ENCODE data around the gene RNF4. TPM values are rescaled to one million over a fixed set of nuclear protein-coding genes. Genes with fewer than 3 reads are reported as not detected.
"Not testable (repeated sequence)": the region's sequence is repeated elsewhere in the genome, so short reads cannot be mapped to it uniquely, and the experiment has no call there.

RNF4 gene
- total RNA-seq, 1 donor from 2014 or later: 93.7 TPM

DNA sequence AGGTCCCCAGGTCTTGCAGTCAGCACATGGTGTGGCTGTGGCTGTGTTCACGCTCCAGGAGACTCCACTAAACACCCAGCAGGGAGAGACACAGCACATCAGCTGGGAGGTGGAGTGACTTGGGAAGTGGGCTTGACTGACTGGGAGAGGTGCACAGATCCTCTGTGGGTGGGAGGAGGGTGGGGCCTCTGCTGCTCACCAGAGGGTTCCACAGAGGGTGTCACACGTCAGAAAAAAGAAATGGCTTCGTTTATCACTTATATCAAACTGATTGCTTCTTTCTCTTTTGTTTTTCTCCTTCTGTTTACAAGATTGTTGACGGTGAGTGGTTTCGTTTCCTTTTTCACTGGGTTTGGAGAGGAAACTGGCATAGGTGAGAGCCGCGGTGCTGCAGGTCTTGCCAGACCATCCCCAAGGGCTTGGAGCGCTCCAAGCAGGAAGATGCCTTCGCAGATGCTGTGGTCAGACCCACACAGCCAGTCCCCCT is 42.8 kb downstream of the RNF4 start:
- H3K9me3 Mint-ChIP-seq: no peaks in the 10 kb centered on the region
- H3K4me1 Mint-ChIP-seq (ENCODE audit: low read depth): peaks cover 19% of the 10 kb centered on the region
- no peak overlapping the region for H3K4me3 Mint-ChIP-seq
- intact Hi-C loops (cut with micrococcal nuclease): no loop called here
- peak overlapping the region; percentile 10 for H3K27ac Mint-ChIP-seq
- DNase-seq (ENCODE audit: low spot score): no peak
- peaks cover 61% of the 10 kb centered on the region for H3K36me3 Mint-ChIP-seq (ENCODE audit: low read depth)
- H3K27me3 Mint-ChIP-seq (ENCODE audit: insufficient read depth): no peaks in the 10 kb centered on the region

DNA sequence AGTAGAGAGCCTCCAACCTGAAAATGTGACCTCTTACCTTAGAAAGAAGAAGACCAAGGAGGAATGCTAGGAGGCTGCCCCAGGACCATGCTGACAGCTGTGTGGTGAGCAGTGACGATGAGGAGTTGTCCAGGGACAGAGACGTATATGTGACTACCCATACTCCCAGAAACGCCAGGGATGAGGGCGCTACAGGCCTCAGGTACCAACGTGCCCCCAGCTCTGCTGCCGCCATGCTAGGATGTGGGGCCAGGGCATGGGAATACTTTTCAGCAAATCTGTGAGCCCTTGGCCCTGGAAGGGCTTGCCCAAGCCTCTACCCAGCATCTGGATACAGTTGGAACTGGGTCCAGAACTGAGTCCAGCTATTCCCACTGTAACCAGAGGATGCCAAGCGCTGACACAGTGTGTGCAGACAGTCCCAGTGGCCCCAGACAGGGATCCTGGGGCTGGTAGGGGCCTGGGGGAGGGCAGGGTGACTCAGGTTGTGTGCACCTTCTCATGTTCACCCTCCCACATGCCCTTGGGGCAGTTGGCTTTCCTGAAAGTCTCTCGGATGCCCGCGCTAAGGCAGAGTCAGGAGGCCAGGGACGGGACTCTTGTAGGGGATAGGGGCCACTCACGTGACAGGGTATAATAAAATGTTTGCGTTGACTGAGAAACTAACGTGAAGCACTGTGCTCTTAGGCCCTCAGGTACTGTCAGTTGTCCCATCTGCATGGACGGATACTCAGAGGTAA is 43.7 kb downstream of the RNF4 start:
- Mint-ChIP-seq H3K27ac (no peak overlapping the region), H3K9me3 (no peaks in the 10 kb centered on the region), H3K4me1 (ENCODE audit: low read depth) (peaks cover 11% of the 10 kb centered on the region), H3K36me3 (ENCODE audit: low read depth) (peaks cover 54% of the 10 kb centered on the region), H3K27me3 (ENCODE audit: insufficient read depth) (no peaks in the 10 kb centered on the region), H3K4me3 (no peak overlapping the region)
- intact Hi-C loops (cut with micrococcal nuclease): no loop called here
- no peak for DNase-seq (ENCODE audit: low spot score)

DNA sequence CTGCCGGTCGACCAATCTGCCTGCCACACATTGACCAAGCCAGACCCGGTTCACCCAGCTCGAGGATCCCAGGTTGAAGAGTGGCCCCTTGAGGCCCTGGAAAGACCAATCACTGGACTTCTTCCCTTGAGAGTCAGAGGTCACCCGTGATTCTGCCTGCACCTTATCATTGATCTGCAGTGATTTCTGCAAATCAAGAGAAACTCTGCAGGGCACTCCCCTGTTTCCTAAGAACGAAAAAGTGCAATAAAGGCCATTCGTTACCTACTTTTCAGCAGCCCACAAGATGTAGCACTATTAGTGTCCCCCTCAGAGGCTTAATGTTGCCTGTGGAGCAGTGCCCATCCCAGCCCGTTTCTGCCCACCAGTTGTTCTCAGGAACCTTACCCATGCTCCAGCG is 45.3 kb downstream of the RNF4 start:
- H3K4me3 Mint-ChIP-seq; H3K27ac Mint-ChIP-seq; H3K9me3 Mint-ChIP-seq; DNase-seq (ENCODE audit: low spot score); intact Hi-C loops (cut with micrococcal nuclease); H3K4me1 Mint-ChIP-seq (ENCODE audit: low read depth); H3K27me3 Mint-ChIP-seq (ENCODE audit: insufficient read depth): not testable (repeated sequence)
- H3K36me3 Mint-ChIP-seq (ENCODE audit: low read depth): peaks cover 47% of the 10 kb centered on the region

DNA sequence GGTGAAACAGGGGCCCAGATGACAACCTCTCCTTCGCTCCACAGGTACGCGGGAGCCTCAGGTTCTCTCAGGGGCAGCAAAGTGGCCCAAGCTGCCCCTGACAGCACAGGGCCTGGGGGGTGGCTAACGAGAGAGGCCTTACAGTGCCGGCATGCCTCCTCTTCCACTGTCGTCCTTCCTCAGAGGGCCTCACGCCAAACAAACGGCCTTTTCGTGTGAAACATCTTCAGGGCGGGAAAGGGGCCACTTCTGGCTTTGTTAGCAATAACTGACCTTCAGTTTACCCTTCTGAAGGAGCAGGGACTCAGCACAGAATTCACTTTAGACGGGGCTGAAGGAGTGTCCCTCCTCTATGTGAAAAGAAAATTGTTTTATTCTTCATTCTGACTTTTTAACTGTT is 46.0 kb downstream of the RNF4 start:
- H3K27me3 Mint-ChIP-seq (ENCODE audit: insufficient read depth); intact Hi-C loops (cut with micrococcal nuclease); H3K9me3 Mint-ChIP-seq; H3K27ac Mint-ChIP-seq; H3K4me3 Mint-ChIP-seq; DNase-seq (ENCODE audit: low spot score); H3K4me1 Mint-ChIP-seq (ENCODE audit: low read depth): not testable (repeated sequence)
- H3K36me3 Mint-ChIP-seq (ENCODE audit: low read depth): peaks cover 45% of the 10 kb centered on the region

DNA sequence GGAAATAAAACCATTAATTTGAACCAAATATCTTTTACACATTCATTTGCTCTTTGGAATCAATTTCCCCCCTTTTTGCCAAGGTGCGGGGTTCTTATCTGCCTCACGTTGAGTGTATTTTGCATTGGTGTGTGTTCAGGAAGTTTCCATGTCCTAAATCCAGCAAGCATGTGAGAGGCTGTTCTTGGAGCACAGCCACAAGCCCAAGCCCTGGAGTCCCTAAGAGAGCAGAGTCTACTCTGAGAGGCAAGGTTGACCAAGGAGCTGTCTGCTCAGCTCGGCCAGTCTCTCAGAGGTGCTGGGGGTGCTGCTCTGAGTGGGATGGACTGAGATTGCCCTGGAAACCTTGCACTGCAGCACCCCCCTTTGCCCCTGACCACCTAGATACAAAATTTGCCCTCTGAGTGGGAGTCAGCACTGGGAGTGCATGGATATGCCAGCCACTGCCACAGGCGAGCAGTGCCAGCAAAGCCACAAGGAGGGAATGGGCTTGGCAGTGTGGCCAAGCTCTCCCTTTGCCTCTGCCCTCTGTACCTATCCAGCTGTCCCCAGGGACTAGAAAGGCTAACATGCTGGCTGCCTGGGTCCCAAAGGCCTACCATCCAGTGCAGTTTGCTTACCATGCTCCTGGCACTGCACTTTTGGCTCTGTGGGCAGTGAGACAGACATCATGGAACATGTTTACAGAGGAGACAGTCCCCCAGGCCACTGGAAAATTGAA is 47.1 kb downstream of the RNF4 start:
- Mint-ChIP-seq H3K4me1 (ENCODE audit: low read depth) (no peaks in the 10 kb centered on the region), H3K36me3 (ENCODE audit: low read depth) (peaks cover 40% of the 10 kb centered on the region), H3K27me3 (ENCODE audit: insufficient read depth) (no peaks in the 10 kb centered on the region), H3K9me3 (no peaks in the 10 kb centered on the region), H3K4me3 (no peak overlapping the region), H3K27ac (no peak overlapping the region)
- intact Hi-C loops (cut with micrococcal nuclease): no loop called here
- no peak for DNase-seq (ENCODE audit: low spot score)

DNA sequence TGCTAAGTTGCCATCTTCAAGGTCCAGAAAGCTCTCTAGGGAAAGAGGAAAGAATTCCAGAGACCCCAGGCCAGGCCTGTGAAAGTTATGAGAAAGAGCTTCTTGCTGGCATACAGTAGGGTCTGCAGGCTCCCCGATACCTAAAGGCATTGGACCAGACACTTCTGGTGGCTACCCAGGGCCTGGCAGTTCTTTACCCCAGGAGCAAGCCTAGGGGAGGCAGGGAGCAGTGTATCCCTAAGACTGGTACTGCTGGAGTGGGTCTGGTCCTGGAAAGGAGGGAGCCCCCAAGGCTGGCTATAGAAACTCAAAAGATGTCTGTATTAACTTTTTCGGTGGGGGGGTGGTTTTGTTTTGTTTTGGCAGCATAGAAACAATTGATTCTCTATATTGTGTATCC is 47.7 kb downstream of the RNF4 start:
- no peak overlapping the region for H3K4me3 Mint-ChIP-seq
- DNase-seq (ENCODE audit: low spot score): no peak
- H3K27ac Mint-ChIP-seq: no peak overlapping the region
- H3K27me3 Mint-ChIP-seq (ENCODE audit: insufficient read depth): no peaks in the 10 kb centered on the region
- intact Hi-C loops (cut with micrococcal nuclease): no loop called here
- no peaks in the 10 kb centered on the region for H3K9me3 Mint-ChIP-seq
- peaks cover 40% of the 10 kb centered on the region for H3K36me3 Mint-ChIP-seq (ENCODE audit: low read depth)
- no peaks in the 10 kb centered on the region for H3K4me1 Mint-ChIP-seq (ENCODE audit: low read depth)

DNA sequence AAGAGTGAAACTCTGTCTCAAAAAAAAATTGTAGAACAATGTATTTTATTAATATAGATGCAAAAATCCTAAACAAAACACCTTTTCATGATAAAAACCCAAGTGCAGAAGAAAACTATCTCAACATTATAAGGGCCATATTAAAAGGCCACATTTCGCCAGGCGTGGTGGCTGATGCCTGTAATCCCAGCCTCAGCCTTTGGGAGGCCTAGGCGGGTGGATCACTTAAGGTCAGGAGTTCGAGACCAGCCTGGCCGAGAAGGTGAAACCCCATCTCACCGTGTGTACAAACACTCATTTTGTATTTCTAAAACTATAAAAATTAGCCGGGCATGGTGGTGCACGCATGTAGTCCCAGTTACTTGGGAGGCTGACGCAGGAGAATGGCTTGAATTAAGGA is 57.7 kb downstream of the RNF4 start:
- intact Hi-C loops (cut with micrococcal nuclease): no loop called here
- H3K4me1 Mint-ChIP-seq (ENCODE audit: low read depth): no peaks in the 10 kb centered on the region
- H3K27ac Mint-ChIP-seq: no peak overlapping the region
- H3K4me3 Mint-ChIP-seq: no peak overlapping the region
- no peak for DNase-seq (ENCODE audit: low spot score)
- H3K36me3 Mint-ChIP-seq (ENCODE audit: low read depth): no peaks in the 10 kb centered on the region
- no peaks in the 10 kb centered on the region for H3K9me3 Mint-ChIP-seq
- H3K27me3 Mint-ChIP-seq (ENCODE audit: insufficient read depth): peaks cover 5% of the 10 kb centered on the region

DNA sequence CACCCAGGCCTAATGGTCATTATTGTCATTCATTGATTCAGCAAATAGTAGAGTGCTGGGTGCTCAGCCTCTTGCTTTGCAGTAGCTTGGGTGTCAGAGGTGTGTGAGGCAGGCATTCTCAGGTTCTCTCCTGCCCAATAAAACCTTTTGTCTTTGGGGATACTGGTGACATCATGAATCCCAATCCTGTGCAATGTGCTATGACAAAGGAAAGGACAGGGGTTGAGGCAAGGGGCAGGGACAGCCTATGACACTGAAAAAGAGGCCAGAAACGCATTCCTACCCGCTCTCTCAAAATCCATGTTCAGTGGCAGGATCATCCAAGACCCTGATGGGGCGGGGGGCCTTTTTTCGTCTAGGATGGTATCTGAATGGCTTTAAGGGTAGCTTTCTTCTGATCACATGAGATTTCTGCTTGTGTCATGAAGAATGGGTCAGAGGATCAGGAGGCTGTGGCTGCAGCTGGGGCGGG is 66.0 kb downstream of the RNF4 start:
- H3K27ac Mint-ChIP-seq: peak overlapping the region; percentile 97
- H3K4me3 Mint-ChIP-seq: peak overlapping the region; percentile 89
- peaks cover 11% of the 10 kb centered on the region for H3K4me1 Mint-ChIP-seq (ENCODE audit: low read depth)
- DNase-seq (ENCODE audit: low spot score): no peak
- peaks cover 6% of the 10 kb centered on the region for H3K36me3 Mint-ChIP-seq (ENCODE audit: low read depth)
- H3K9me3 Mint-ChIP-seq: no peaks in the 10 kb centered on the region
- intact Hi-C loops (cut with micrococcal nuclease): loop anchor here (1.0 to 5.0 kb wide), 5 partner anchors 36 to 1188 kb away; partner anchors contain the start of genes NELFA and UVSSA
- H3K27me3 Mint-ChIP-seq (ENCODE audit: insufficient read depth): peaks cover 7% of the 10 kb centered on the region

DNA sequence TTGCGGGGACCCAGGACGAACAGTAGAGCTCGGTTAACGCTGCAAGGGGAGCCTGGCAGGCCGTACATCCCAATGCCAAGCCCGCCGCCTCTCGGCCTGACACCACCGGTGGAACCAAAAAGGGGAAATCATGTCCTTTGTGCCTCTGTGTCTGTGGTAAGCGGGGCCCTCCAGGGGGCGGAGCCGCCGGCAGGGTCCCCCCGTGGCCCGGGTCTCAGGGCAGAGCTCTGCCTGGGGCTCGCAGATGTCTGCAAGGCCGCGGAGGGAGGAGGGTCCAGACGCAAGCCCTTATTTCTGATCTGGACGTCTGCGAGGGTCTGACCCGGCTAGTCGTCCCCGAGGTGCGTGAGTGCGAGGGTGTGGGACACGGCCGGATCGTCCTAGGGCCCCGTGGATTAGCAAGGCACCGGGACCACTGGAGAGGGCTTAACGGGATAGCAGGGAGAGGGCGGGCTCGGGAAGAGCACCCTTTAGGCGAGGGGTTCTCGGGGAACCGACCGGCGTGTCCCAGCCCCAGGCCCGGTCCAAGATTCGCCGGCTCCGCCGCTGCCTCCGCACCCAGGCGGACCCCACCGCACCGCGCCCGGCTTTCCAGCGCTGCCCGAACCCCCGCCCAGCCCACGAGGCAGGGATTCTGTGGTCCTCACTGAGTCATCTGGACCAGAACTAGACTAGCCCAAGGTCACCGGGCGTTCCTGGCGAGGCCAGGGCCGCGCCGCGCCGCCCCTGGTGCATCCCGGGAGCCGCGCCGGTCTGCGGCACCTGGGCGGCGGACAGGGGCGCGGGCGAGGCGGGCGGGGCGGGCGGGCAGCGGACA is 66.7 kb downstream of the RNF4 start:
- H3K4me1 Mint-ChIP-seq (ENCODE audit: low read depth): peaks cover 11% of the 10 kb centered on the region
- peak; percentile 52 for DNase-seq (ENCODE audit: low spot score)
- H3K36me3 Mint-ChIP-seq (ENCODE audit: low read depth): peaks cover 6% of the 10 kb centered on the region
- peak overlapping the region; percentile 89 for H3K4me3 Mint-ChIP-seq
- intact Hi-C loops (cut with micrococcal nuclease): loop anchor here (1.0 to 5.0 kb wide), 17 partner anchors 36 to 1188 kb away; partner anchors contain the start of genes ADD1, CFAP99, GRK4 and HAUS3
- H3K27me3 Mint-ChIP-seq (ENCODE audit: insufficient read depth): peaks cover 6% of the 10 kb centered on the region
- H3K9me3 Mint-ChIP-seq: no peaks in the 10 kb centered on the region
- peak overlapping the region; percentile 97 for H3K27ac Mint-ChIP-seq

DNA sequence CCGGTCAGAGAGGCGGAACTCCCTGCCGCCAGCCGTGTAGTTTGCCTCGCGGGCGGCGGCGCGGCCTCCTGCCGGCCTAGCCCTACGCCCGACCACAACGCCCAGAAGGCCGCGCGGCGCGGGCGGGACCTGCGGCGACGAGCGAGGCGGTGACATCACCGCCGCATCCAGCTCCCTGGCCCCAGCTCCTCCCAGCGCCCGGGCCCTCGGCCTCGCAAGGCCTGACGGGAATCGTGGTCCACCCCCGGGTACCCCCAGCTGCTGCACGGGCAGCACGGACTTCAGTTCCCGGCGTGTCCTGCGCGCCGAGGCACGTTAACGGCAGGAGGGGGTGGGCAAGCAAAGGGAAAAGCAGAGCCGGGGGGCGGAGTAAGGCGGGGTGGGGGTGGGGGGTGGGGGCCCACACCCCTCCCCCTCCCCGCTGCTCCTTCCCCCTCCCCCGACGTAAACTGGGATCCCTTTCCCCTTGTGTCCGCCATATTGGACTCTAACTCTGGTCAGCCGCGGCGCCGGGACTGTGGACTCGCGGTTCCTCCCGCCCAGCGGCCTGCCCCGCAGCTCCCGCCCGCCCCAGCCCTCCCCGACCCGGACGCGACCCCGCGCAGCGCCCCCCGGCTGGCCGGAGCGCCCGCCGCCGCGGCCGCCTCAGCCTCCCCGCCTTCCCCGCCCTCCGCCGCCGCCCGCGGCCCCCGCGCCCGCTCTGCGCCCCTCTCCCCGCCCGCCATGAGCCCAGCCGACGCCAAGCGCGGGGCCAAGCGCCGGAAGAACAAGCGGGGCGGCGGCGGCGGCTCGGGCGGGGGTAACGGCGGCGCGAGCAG is 67.5 kb downstream of the RNF4 start, which contains the start of gene FAM193A:
FAM193A (plus strand) TSS at position 455 of the 818 bp plus-strand sequence; CDS start at position 724, 269 bp downstream.
- H3K4me3 Mint-ChIP-seq: peak within 1 kb of the TSS; percentile 92
- no peaks in the 10 kb centered on the region for H3K9me3 Mint-ChIP-seq
- H3K27ac Mint-ChIP-seq: peak within 1 kb of the TSS; percentile 97
- peaks cover 6% of the 10 kb centered on the region for H3K36me3 Mint-ChIP-seq (ENCODE audit: low read depth)
- peaks cover 4% of the 10 kb centered on the region for H3K27me3 Mint-ChIP-seq (ENCODE audit: insufficient read depth)
- intact Hi-C loops (cut with micrococcal nuclease): loop anchor here (1.0 to 5.0 kb wide), 16 partner anchors 67 to 1189 kb away; partner anchors contain the start of genes ADD1, CFAP99, GRK4 and HAUS3
- H3K4me1 Mint-ChIP-seq (ENCODE audit: low read depth): peaks cover 11% of the 10 kb centered on the region
- peak; percentile 99 for DNase-seq (ENCODE audit: low spot score)

DNA sequence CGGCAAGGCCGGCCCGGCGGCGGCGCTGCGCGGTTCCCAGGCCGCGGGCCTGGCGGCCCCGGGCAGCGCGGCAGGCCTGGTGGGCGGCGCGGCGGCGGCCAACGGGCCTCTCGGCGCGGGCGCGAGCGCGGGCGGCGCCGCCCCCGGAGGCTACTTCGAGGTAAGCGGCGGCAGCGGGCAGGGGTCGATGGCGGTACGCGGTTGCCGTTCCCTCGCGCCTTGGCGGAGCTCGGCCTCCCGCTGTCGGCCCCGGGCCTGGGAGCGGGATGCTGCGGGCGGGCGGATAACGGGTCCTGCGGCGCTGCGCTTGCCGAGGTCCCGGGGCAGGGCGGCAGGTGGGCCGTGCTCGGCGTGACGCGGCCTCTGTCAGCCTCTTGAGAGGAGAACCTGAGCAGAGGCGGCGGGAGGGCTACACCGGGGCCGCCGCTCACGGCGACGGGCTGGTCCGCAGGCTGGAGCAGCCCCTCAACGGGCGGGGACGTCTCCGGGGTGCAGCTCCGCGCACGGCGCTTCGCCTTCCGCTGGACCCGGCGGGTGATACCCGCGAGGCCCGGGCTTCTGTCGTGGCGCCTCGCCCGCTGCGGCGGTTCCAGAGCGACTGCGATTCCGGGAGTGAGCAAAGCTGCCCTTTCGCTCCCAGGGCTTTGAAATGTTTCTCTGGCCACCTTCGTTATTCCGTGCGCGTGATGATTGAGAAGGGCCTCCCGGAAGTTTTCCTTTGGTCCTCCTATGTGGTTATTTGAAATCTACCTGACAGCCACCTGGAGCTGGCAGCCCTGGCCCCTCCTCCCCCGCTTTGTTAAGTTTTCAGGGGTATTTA is 68.3 kb downstream of the RNF4 start:
- intact Hi-C loops (cut with micrococcal nuclease): loop anchor here (2.0 to 5.0 kb wide), 5 partner anchors 120 to 1190 kb away; partner anchors contain the start of genes NELFA and UVSSA
- peak; percentile 52 for DNase-seq (ENCODE audit: low spot score)
- peak overlapping the region; percentile 92 for H3K4me3 Mint-ChIP-seq
- H3K36me3 Mint-ChIP-seq (ENCODE audit: low read depth): peaks cover 6% of the 10 kb centered on the region
- H3K9me3 Mint-ChIP-seq: no peaks in the 10 kb centered on the region
- H3K4me1 Mint-ChIP-seq (ENCODE audit: low read depth): peaks cover 11% of the 10 kb centered on the region
- H3K27me3 Mint-ChIP-seq (ENCODE audit: insufficient read depth): no peaks in the 10 kb centered on the region
- peak overlapping the region; percentile 86 for H3K27ac Mint-ChIP-seq

Data from activated T-helper 1 cell treated with anti-CD3 and anti-CD28 coated beads, Interleukin-12 subunit alpha, Interleukin-12 subunit beta, Interleukin-2, Interleukin-4 antibody, amounts not matched to agents 30 ng/mL and 10 ng/mL and 1 ng/mL, durations not matched to agents 14 hours and 24 hours and 36 hours (primary cell).